NCI-H82 (cell line): ENCODE measurements around the gene ERFE.

Source experiments
- DNase-seq: peaks from one replicate; lab custom pipeline; 2025; lab: John Stamatoyannopoulos, UW

The ERFE gene

GRCh38 chr2:238155761-238156694 is 2.7 kb upstream of the ERFE start:
- no peak for DNase-seq

- no peak for DNase-seq
These were observed 1.2 kb upstream of the ERFE start for GRCh38 chr2:238157506-238158017.

GRCh38 chr2:238158018-238158508 is 707 bp upstream of the ERFE start:
- DNase-seq: no peak

- DNase-seq: peak; percentile 54
These were observed 335 bp downstream of the ERFE start for GRCh38 chr2:238159071-238159539.

- peak; percentile 66 for DNase-seq
These were observed 963 bp downstream of the ERFE start for GRCh38 chr2:238159661-238160205.

GRCh38 chr2:238160206-238161129 is 1.7 kb downstream of the ERFE start:
- DNase-seq: peak; percentile 87

- DNase-seq: no peak
These were observed 2.7 kb downstream of the ERFE start for GRCh38 chr2:238161291-238162051.

- DNase-seq: no peak
These were observed 3.6 kb downstream of the ERFE start for GRCh38 chr2:238162251-238162845.

GRCh38 chr2:238162846-238163441 is 4.2 kb downstream of the ERFE start:
- no peak for DNase-seq

GRCh38 chr2:238163481-238164198 is 4.9 kb downstream of the ERFE start:
- DNase-seq: no peak

GRCh38 chr2:238164906-238165287 is 6.1 kb downstream of the ERFE start:
- no peak for DNase-seq

- DNase-seq: no peak
These were observed 6.6 kb downstream of the ERFE start for GRCh38 chr2:238165288-238165921.

- DNase-seq: no peak
These were observed 7.9 kb downstream of the ERFE start for GRCh38 chr2:238166391-238167343.

- no peak for DNase-seq
These were observed 8.6 kb downstream of the ERFE start for GRCh38 chr2:238167344-238167715.

GRCh38 chr2:238167761-238168160 is 9.0 kb downstream of the ERFE start:
- DNase-seq: no peak

GRCh38 chr2:238168196-238169047 is 9.7 kb downstream of the ERFE start:
- DNase-seq: no peak
